ENCODE data around the gene DUSP7.

Gene DUSP7

DNA sequence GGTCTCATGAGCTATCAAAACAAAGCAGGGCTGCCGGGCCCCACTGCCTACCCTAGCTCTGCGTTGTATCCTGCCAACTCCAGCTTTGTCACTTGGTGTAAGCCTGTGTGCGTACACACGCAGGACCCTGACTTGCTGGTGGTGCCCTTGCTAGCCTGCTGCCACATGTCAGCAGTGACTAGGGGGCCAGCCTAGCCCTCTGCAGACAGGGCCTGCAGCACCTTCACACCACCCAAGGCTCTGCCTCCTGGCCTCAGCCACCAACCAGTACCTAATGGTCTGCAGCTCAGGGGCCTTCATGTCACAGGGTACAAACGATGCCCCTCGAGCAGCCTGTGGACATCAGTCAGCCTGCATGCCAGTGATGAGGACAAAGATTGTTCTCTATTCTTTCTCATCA is 30.1 kb upstream of the DUSP7 start:
- no peak for TF ChIP-seq CTCF (IDR thresholded peaks at IDR 0.05; ENCODE audit: insufficient read depth, low read depth, low read length, missing control alignments)
- H3K4me3 ChIP-seq (ENCODE audit: low read length): no peak overlapping the region
- no peak for DNase-seq (ENCODE audit: low read depth)

DNA sequence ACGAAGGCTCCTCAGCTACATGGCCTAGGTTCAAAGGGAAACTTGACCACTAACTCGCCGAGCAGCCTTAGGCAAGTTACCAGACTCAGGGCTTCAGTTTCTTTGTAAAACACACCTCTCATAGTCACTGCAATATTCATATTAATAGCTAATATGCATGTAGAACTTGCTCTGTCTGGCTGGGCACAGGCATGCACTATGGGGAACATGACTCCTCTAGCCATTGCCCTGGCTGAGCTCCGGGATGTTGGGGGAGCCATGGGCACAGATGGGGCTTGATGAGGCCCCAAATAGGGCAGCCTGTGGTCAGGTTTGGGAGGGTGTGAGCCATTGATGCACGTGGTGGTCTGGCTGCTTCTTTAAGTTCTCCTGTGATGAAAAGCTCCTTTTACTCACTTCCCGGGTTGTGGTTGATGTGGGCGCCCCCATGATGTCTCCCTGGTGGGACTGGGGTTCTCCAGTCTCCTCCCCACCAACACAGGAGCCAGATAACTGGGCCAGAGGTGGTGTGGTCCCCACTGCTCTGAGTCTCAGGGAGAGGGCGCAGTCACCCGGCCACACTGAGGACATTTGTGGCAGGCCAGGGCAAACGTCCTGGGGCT is 29.4 kb upstream of the DUSP7 start:
- no peak overlapping the region for H3K4me3 ChIP-seq (ENCODE audit: low read length)
- no peak for DNase-seq (ENCODE audit: low read depth)
- no peak for TF ChIP-seq CTCF (IDR thresholded peaks at IDR 0.05; ENCODE audit: insufficient read depth, low read depth, low read length, missing control alignments)

DNA sequence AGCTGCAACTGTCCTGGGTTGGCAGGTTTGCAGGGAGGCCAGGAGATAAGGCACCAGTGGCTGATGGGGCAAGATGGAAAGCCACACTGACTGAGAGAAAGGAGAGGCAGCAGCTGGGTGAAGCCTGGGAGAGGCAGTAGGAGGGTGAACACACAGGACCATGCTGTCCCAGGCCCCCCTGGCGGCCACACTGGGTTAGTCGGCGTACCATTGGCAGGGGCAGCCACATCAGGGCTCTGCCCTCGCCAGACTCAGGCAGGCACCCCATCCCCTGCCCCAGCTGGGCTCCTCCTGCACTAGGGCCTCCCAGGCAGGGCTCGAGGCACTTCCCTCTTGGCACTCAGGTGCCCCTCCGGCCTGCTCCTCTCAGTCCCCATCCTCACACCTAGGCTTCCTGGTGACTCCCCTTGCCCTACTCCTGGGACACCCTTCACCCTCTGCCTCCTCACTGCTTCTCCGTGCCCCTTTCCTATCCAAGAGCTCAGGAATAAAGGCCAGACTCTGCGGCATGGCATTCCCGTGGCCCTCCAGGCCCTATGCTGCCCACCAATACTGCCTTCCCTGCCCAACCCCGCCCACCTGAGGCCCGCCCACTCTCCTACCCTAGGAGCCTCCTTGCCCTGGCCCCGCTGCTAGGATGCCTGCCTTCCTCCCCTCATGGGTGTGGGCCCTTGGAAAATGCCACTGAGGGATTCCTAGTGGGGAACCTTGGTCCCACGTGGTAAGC is 28.7 kb upstream of the DUSP7 start:
- H3K4me3 ChIP-seq (ENCODE audit: low read length): no peak overlapping the region
- TF ChIP-seq CTCF (IDR thresholded peaks at IDR 0.05; ENCODE audit: insufficient read depth, low read depth, low read length, missing control alignments): no peak

DNA sequence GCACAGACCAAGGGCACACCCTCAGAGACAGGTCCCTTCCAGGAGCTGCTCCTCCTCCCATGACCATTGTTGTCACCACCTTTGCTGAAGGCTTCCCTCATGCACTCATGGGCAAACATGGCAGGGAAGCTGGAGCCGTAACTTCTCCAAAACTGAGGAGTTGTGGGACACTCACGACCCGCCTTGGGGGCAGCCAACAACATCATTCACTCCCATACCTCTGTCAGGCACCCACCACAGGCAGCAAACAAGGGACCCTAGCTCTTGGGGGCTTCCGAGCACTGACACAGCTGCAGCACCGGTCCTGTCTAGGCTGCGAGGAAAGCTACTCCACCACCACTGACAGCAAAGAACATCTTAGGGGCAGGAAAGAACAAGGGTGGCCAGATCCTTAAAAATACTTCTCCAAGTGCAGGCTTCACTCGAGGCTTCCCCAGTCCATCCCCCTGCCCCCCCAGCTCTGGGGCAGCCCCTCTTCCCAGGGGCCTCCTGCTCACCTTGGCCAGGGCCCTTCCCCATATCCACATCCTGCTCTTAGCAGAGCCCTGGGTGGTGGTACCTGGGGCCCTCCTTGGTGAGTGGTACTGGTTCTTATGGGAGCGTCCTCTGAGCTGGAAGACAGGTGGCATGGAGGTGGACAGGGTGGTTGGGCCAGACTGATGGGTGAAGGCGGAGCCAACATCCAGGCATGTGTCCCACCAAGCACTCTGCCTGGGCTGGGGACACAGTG is 28.0 kb upstream of the DUSP7 start:
- DNase-seq (ENCODE audit: low read depth): no peak
- no peak overlapping the region for H3K4me3 ChIP-seq (ENCODE audit: low read length)
- no peak for TF ChIP-seq CTCF (IDR thresholded peaks at IDR 0.05; ENCODE audit: insufficient read depth, low read depth, low read length, missing control alignments)

More for the DNA sequence above, 28.7 kb upstream of the DUSP7 start:
- no peak for DNase-seq (ENCODE audit: low read depth)

DNA sequence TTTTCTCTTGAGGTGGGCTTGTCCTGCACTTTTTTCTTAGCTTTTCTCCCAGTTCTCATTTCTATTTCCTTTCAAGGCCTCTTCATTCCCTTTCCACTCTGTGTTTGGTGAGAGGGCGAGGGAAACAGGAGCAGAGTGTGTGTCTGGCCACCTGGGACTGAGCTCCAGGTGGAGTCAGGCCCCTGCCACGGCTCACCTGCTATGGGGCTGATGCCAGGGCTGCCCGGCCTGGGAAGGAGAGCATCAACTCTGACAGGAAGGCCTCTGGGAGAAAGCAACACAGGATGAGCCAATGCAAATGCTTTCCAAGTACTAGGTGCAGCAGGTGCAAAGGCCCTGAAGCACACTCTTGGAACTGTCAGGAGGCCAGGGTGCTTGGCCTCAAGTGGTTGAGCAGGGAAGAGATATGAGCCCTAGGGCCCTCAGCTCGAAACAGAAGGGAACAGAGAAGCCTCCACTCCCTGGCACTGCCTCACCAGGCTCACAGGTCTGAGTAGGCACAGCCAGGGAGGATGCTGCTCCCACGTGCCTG is 27.3 kb upstream of the DUSP7 start:
- no peak for TF ChIP-seq CTCF (IDR thresholded peaks at IDR 0.05; ENCODE audit: insufficient read depth, low read depth, low read length, missing control alignments)
- H3K4me3 ChIP-seq (ENCODE audit: low read length): no peak overlapping the region
- DNase-seq (ENCODE audit: low read depth): no peak

DNA sequence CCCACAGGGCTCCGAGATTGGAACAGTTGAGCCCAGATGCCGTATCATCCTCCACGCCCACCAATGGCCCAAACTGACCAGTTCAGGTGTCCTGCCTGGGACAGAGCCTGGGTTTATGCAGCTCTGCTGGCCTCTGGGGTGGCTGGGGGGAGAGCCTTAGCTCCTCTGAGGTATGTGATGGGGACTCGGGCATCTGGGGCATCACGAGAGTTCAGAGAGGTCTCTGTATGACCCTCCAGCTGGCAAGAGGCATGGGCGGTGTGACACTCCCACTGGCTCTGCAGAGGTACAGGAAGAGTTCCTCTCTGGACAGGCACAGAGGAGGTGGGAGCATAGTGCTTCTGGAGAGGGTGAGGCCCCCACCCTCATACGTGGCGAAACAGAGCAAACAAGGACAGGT is 26.6 kb upstream of the DUSP7 start:
- DNase-seq (ENCODE audit: low read depth): no peak
- TF ChIP-seq CTCF (IDR thresholded peaks at IDR 0.05; ENCODE audit: insufficient read depth, low read depth, low read length, missing control alignments): no peak
- no peak overlapping the region for H3K4me3 ChIP-seq (ENCODE audit: low read length)

Data from epithelial cell of esophagus (primary cell).